SK-N-SH treated with all-trans-retinoic acid at 6 μM for 48 hours (cell line): ENCODE measurements around the gene ZC3H14.

Source experiments
- ARNTL ChIP-seq: fragments of 450-650 bp; formaldehyde crosslinking; IDR thresholded peaks from 2 replicates; pipeline ENCODE4 v1.5.0; 2020; ENCODE audit warnings: low read depth, mild to moderate bottlenecking, moderate library complexity, borderline replicate concordance
- BACH2 ChIP-seq: fragments of 250-450 bp; sonication (Bioruptor Pico); IDR thresholded peaks from 2 replicates; pipeline ENCODE4 v1.9.0; 2021; ENCODE audit warnings: mild to moderate bottlenecking, borderline replicate concordance
- ESRRG ChIP-seq: fragments of 250-450 bp; sonication (Bioruptor Pico); IDR thresholded peaks from 2 replicates; pipeline ENCODE4 v1.6.1; 2021; ENCODE audit warnings: mild to moderate bottlenecking
- ISL1 ChIP-seq: fragments of 250-450 bp; sonication (Bioruptor Pico); IDR thresholded peaks from 2 replicates; pipeline ENCODE4 v2.1.2; 2022; ENCODE audit warnings: mild to moderate bottlenecking, moderate library complexity
- PATZ1 ChIP-seq: fragments of 250-450 bp; sonication (Bioruptor Pico); IDR thresholded peaks from 2 replicates; pipeline ENCODE4 v1.8.0; 2020; ENCODE audit warnings: mild to moderate bottlenecking, moderate library complexity, borderline replicate concordance
- POU6F1 ChIP-seq: fragments of 250-450 bp; sonication (Bioruptor Pico); IDR thresholded peaks from 2 replicates; pipeline ENCODE4 v1.8.0; 2021; ENCODE audit warnings: low read depth, mild to moderate bottlenecking, moderate library complexity, borderline replicate concordance
- RARB ChIP-seq: fragments of 250-450 bp; sonication (Bioruptor Pico); IDR thresholded peaks from 2 replicates; pipeline ENCODE4 v1.8.0; 2021; ENCODE audit warnings: mild to moderate bottlenecking, moderate library complexity
- TCF4 ChIP-seq: fragments of 250-450 bp; sonication (Bioruptor Pico); IDR thresholded peaks from 2 replicates; pipeline ENCODE4 v1.8.0; 2021; ENCODE audit warnings: mild to moderate bottlenecking, moderate library complexity, borderline replicate concordance
- TOX ChIP-seq: fragments of 250-450 bp; sonication (Bioruptor Pico); IDR thresholded peaks from 2 replicates; pipeline ENCODE4 v1.8.0; 2021; ENCODE audit warnings: mild to moderate bottlenecking, moderate library complexity, borderline replicate concordance
- ZFP3 ChIP-seq: fragments of 250-450 bp; sonication (Bioruptor Pico); IDR thresholded peaks from 2 replicates; pipeline ENCODE4 v1.5.0; 2020; ENCODE audit warnings: mild to moderate bottlenecking, moderate library complexity
- ZFP30 ChIP-seq: fragments of 450-650 bp; formaldehyde crosslinking; IDR thresholded peaks from 2 replicates; pipeline ENCODE4 v1.5.0; 2022; ENCODE audit warnings: mild to moderate bottlenecking, moderate library complexity
- ZNF565 ChIP-seq: fragments of 450-650 bp; formaldehyde crosslinking; conservative IDR thresholded peaks from 2 replicates; pipeline ENCODE4 v1.5.0; 2020; ENCODE audit warnings: low read depth, mild to moderate bottlenecking, moderate library complexity
- ZNF70 ChIP-seq: fragments of 450-650 bp; formaldehyde crosslinking; IDR thresholded peaks from 2 replicates; pipeline ENCODE4 v1.5.0; 2020; ENCODE audit warnings: mild to moderate bottlenecking, moderate library complexity
- ZNF8 ChIP-seq: fragments of 450-650 bp; formaldehyde crosslinking; IDR thresholded peaks from 2 replicates; pipeline ENCODE4 v1.5.0; 2020; ENCODE audit warnings: mild to moderate bottlenecking, moderate library complexity

GRCh38 chr14:88584451-88584850, 21.6 kb downstream of the ZC3H14 start:
- TF ChIP-seq ARNTL (CRISPR knock-in tag) (no peak), ZFP3 (CRISPR knock-in tag) (no peak), RARB (CRISPR knock-in tag) (no peak), ZNF565 (no peak), ZFP30 (CRISPR knock-in tag) (no peak), POU6F1 (CRISPR knock-in tag) (no peak), ZNF8 (no peak), ESRRG (no peak), PATZ1 (CRISPR knock-in tag) (no peak), ISL1 (CRISPR knock-in tag) (no peak), BACH2 (CRISPR knock-in tag) (no peak), ZNF70 (CRISPR knock-in tag) (no peak), TOX (CRISPR knock-in tag) (no peak), TCF4 (CRISPR knock-in tag) (no peak)
